ENCODE data around the gene SBSN.
A peak's percentile ranks its signal among the peaks of the same experiment; 100 is the strongest.

SBSN gene, protein sequence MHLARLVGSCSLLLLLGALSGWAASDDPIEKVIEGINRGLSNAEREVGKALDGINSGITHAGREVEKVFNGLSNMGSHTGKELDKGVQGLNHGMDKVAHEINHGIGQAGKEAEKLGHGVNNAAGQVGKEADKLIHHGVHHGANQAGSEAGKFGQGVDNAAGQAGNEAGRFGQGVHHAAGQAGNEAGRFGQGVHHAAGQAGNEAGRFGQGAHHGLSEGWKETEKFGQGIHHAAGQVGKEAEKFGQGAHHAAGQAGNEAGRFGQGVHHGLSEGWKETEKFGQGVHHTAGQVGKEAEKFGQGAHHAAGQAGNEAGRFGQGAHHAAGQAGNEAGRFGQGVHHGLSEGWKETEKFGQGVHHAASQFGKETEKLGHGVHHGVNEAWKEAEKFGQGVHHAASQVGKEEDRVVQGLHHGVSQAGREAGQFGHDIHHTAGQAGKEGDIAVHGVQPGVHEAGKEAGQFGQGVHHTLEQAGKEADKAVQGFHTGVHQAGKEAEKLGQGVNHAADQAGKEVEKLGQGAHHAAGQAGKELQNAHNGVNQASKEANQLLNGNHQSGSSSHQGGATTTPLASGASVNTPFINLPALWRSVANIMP

DNA sequence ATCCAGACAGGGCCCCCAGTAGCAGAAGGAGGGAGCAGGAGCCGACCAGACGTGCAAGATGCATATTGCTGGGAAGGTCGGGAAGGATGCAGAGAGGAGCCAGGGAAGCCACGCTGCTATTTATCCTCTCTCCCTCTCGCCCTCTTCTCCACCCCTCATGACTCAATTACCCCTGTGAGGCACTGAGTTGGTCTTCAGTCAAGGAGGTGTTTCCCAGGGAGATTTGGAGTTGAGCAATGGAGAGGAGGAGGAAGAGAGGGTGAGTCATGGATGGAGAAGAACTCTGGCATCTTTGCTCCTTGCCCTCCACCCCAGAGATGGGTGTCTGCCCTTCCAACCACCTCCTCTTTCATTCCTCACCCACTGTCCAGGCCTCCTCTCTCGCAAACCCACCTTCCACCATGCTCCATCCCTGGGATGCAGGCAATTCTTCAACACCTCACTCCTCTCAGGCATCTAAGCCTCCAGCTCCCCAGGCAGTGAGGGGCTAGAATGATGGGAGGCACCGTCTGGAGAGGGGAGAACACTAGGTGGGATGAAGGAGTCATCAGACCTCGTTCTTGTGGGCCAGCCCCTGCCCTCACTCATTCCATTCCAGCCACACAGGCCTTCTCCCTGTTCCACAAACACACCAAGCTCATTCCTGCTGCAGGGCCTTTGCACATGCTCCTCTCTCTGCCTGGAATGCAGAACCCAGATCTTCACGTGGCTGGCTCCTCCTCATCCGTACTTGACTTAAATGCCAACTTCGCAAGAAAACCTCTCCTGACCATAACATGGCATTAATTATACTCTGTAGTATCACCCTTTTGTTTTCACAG, at the start of gene SBSN:
TSS of gene SBSN (minus strand) at position 94 of the 821 bp plus-strand sequence. CDS start at position 64, 30 bp downstream.
- FAIRE-seq, result no peak

DNA sequence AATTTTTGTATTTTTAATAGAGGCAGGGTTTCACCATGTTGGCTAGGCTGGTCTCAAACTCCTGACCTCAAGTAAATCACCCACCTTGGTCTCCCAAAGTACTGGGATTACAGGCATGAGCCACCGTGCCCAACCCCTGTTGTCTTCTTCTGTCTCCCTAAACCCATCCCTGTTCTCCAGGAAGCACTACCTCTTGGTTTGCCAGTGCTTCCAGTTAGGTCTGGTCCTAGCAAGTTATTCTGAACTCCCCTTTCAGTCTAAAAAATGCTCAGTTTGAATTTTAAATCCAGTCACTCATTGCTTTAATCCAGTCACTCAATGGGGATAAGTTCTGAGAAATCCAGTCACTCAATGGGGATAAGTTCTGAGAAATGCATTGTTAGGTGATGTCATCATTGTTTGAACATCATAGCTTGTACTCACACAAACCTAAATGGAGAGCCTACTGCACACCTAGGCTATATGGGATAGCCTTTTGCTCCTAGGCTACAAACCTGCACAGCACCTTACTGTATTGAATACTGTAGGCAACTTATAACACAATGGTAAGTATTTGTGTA, 43.4 kb upstream of the SBSN start:
- no peak for FAIRE-seq

DNA sequence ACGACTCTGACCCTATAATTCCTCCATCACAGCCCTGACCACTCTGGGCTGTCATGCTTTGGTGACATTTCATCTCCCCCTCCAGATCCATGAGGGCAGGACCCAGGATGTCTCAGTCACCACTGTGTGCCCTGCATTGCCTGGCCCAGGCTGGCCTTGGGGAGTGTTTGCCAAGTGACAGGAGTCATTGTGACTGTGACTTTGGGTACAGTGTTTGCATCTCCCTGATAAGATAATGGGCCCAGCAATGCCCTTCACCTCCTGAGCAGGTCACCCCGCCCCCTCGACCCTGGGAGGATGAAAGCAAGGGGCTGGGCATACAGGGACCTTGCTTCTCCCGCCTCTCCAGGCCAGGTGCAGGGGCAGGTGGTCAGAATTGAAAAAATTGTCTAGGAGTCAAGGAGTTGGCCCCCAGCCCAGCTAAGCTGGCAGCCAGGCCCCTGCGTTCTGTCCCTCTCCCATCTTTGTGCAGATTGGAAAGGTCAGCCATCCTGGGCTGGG, 41.2 kb upstream of the SBSN start:
- no peak for FAIRE-seq

DNA sequence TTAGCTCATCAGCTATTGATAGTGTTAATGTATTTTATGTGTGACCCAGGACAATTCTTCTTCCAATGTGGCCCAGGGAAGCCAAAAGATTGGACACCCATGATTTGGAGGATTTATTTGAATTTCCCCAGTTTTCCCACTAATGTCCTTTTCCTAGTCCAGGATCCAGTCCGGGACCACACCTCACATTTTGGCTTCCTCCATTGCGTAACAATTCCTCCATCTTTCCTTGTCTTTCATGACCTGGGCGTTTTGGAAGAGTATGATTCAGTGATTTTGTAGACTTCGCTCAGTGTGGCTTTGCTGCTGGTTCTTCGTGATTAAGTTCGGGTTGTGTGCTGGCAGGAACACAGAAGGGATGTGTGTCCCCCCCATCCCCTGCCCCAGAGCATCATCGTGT, 38.6 kb upstream of the SBSN start:
- no peak for FAIRE-seq

DNA sequence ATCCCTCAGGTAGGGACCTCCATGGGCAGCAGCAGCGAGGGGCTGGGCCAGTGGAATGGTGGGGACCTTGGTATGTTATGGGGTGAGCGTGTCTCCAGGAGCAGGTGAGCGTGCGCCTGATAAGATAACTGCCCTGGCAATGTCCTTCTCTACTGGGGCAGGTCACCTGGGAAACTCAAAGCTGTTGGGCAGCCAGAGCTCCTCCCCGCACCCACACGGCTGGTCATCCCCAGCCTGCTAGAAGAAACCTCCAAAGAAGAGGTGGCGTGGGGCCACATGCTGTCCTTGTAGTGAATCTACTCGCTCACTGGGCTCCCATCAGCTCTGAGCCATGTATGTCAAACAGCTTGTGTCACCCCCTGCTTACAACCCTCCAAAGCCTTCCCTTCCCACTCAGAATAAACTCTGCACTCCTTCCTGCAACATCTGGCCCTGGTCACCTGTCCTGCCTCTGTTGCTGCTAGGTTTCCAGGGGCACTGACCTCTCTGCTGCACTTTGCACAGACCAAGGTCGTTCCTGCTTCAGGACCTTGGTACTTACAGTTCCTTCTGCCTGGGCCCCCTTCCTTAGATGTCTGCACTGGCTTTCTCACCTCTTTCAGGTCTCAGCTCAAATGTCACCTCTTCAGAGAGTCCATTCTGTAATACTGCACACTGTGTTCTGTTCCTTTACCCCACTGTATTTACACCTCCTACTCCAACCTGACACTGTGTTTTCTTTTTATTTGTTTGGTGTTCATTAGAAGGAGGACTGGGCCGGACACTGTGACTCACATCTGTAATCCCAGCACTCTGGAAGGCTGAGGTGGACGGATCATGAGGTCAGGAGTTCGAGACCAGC, 37.1 kb upstream of the SBSN start:
- FAIRE-seq, result no peak

DNA sequence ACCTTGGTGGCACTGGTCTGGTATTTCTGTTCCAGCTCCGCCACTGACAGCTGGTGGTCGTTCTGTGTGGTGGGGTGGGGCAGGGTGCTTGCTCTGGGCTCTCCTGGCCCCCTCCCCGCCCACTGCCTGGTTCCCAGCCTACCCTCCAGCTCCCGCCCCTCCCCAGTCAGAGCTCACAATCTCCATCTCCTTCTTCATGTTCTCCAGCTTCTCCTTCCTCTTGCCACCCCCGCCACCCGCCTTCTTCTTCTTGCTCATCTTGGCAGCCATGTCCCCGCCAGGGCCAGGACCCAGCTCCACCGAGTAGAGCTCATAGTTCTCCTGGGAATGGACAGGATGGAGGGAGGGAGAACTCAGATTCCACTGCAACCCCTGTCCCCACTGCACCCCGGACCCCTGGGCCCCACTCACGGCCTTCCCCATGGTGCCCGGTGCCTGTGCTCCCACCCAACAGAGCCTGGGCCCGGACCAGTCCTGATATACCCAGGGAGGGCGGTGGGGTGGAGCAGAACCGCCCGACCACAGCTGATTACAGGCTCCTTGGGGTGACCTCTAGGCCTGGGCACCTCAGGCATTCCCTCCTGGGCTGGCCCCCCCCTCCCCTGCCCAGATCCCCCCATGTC, 35.2 kb upstream of the SBSN start, which contains the start of gene ATP4A:
TSS of gene ATP4A (minus strand) at position 452 of the 623 bp plus-strand sequence. CDS start at position 423, 29 bp downstream.
- FAIRE-seq, result no peak

DNA sequence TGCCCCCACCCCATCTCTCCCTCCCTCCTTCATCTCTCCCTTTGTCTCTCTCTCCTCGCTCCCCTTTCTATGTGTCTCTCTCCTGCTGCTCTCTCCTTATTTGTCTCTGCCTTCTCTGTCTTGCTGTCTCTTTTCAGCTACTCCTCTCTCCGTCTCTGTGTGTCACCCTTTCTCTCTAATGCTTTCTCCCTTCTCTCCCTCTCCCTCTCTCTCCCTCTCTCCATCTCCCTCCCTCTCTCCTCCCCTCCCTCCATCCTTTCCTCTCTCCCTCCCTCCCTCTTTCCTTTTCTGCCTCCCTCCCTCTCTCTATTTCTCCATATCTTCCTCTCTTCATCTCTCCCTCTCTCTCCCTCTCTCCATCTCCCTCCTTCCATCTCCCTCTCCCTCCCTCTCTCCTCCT, 34.7 kb upstream of the SBSN start:
- no peak for FAIRE-seq

DNA sequence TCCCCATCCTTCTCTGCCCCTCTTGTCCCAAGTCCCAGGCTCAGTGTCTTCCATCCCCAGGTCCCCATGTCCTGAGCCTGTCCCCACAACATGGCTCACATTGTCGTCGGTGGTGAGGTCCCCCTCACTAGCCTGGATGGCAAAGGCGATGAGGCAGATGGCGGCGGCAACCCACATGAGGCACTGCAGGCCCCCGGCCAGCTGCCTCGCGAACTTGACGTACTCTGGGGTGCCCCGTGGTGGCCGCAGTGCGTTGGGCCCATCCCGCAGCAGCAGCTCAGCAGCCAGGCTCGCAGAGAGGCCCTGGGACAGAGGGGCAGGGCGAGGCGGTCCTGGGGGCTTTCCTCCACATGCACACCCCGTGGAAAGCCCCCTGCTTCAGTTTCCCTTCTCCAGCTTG, 34.2 kb upstream of the SBSN start:
- FAIRE-seq, result no peak

DNA sequence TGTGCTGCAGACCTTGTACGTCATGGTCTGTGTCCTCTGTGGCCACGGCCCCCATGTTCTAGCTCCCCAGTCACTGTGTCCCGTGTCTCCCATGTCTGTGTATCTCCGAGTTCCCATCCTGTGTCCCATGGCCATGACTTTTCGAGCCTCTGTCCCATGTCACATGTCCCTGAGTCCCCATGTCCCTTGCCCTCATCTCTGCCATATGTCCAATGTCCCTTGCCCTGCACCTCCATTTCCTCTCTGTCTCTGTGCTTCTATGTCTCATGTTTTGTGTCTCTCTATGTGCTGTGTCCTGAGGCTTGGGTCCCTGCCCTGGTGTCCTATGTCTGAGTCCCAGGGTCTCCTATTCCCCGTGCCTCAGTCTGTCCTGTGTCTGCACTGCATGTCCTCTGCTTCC, 33.3 kb upstream of the SBSN start:
- FAIRE-seq, result no peak

DNA sequence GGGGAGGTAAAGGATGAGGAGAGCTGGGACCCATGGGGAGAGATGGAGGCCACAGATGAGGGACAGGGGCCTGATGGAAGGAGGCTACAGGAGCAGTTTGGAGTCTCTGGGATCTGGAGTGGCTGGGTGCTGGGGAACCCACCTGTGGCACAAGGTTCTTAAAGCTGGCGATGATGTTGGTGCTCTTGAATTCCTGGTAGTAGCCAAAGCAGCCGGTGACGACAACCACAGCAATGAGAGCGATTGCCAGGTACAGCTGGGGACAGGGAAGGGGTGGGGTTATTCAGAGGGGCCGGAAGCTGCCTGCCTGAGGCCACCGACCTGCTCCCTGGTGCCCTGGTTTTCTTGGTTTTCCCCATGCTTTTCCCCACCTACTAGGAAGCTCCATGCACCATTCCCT, 32.6 kb upstream of the SBSN start:
- FAIRE-seq, result no peak

DNA sequence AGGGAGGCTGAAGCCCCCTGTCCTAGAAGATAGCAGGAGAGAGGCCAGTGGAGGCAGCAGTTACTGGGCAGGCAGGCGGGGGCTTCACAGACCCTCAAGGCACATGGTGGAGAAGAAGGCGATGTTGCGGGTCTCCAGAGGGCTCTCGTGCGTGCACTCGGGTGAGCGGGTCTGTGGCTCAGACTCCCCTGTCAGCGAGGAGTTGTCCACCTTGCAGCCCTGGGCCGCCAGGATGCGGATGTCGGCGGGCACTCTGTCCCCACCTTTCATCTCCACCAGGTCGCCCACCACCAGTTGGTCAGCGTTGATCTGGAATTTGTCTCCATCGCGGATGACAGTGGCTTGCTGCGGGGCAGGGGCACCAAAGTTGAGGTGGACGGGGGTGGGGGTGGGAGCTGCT, 32.2 kb upstream of the SBSN start:
- FAIRE-seq, result no peak

DNA sequence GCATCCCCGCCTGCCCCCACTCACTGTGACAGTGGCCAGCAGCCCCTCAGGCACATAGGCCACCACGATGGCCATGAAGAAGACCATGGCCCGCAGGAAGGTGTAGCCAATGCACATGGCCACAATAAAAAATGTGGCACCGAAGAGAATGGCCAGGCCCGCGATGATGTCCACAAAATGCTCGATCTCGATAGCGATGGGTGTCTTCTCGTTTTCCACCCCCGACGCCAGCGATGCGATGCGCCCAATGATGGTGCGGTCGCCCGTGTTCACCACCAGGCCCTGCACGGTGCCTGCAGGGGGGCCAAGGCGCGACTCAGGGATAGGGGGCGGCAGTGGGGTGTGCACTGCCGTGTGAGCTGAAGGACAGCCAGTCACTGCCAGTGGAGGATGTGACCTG, 31.7 kb upstream of the SBSN start:
- FAIRE-seq, result no peak

DNA sequence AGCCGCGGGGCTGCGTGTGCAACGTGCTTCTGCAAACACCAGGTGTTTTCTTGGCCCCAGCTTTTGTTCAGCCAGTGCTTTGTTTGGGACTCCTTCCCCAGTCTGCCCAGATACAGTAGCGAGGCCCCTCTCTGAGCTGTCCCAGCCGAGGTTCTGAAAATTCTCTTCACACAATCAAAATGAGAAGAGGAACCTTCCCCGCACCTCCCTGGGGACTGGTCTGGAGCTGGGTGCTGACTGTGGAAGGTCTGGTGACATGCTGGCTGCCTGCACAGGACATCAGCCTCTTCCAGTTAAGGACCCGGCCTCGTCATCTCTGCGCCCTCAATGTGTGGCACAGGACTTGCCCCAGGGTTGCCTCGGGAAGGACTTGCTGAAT, 31.2 kb upstream of the SBSN start:
- FAIRE-seq, result no peak

DNA sequence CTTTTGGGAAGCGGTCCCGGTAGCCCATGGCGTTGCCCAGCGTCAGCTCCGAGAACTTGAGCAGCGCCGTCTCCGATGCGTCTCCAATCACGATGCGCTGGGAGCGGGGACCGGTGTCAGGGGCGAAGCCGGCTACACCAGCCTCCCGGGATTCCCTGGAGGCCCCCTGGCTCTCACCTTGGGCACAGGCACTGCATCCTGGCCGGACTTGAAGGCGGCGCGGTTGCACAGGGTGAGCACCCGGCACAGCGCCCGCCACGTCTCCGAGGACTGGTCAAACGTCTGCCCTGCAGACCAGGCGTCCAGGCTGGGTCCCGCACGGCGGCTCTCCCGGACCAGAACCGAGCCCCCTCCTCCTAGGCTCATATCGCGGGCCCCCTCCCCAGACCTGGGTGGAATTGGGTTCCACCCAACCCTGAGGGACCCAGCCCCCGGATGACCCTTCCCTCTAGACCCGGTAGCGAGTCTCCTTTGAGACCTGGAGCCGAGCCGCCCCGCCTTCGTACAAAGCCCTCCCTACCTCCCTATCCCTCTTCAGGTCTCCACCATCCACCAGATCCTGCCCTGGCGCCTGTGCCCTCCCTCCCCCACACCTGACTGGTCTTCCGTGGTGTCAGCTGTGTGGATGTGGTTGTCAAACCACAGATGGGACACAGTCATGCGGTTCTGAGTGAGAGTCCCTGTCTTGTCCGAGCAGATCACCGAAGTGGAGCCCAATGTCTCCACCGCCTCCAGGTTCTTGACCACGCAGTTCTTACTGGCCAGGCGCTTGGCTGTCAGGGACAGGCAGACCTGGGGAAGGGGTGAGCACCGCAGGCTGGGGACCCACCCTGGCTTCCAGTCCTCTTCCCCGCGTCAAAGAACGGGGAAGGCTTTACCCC, 30.5 kb upstream of the SBSN start:
- FAIRE-seq, result no peak

DNA sequence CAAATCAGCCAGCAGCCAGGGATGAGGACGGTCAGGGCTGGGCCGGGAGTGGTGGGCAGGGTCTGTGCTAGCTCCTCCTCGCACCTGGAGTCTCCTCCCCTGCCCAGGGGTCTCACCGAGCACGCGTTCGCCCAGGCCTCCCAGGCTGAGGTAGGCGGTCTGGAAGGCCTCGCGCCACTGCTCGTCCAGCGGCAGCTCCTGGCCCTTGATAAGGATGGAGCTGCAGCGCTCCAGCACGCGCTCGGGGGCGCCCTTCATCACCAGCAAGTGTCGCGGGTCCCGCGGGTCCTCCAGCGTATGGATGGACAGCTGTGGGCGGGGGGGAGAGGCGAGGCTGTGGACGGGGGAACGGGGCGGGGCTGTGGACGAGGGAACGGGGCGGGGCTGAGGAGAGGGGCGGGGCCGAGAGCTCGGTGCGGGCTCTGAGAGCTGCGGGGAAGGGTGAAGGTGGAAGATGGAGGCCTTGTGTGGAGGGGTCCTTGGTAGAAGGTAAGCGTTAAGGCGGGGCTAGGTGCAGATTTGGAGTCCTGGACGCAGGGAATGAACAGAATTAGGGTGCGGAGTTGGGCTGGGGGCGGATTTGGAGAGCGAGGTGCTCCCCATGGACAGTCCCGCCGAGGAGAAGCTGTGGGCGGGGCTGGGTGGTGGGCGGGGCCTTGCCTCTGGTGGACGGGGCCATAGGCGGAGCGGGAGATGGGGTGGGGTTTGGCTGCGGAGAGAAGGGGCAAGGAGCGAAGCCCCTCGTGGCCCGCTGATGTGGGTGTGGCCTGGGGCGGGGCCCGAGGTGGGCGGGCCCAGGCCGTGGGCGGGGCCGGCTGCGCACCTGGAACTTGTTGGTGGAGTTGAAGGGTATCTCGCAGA, 29.7 kb upstream of the SBSN start:
- peak; percentile 50 for FAIRE-seq

DNA sequence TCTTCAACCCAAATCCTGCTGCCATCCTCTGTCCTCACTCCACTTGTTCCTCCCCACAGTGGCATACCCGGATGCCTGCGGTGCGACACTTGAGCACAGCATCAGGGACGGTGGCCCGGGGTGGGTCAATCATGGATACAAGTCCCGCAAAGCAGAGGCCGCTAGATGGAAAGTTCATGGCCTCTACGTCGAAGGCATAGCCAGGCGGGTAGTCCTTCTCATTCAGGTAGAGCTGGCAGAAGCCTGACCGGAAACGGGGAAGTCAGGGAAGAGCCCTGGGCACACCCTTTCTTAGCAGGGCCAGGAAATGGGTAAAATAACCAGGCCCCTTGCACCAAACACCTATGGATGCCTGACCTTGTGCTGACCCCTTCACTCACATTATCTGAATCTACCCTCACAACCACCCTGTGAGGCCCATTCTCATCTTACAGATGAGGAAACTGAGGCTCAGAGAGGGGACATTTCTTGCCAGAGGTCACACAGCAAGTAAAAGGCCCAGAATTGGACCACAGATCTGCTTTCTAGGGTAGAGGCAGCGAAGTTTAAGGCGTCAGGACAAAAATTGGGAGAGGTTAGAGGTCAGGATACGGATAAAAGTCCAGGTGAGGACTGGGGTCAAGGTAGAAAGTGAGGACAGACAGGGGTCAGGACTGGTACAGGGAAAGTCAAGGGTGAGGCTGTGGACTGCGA, 28.9 kb upstream of the SBSN start:
- FAIRE-seq, result no peak

DNA sequence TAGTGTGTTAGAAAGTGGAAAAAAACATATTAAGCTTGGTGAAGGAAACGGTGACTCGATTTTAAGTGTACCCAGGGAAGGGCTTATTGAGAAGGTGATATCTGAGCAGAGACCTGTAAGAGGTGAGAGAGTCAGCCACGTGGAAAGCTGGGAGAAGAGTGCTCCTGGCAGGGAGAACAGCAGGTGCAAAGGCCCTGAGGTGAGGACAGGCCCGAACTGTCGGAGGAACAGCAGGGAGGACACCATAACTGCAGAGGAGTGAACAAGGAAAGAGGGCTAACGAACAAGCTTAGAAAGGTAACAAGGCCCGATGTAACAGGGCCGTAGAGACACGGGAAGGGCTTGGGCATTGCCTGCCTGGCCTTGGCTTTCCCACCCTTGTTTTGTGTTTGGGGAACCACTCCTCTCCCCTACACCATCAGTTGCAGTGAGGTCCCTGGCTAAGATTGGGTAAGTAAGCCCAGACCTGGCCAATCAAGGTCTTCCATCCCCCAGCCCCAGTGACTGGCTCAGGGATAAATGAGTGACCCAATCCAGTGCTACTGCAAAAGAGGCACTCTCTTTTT, 28.0 kb upstream of the SBSN start:
- FAIRE-seq, result no peak

DNA sequence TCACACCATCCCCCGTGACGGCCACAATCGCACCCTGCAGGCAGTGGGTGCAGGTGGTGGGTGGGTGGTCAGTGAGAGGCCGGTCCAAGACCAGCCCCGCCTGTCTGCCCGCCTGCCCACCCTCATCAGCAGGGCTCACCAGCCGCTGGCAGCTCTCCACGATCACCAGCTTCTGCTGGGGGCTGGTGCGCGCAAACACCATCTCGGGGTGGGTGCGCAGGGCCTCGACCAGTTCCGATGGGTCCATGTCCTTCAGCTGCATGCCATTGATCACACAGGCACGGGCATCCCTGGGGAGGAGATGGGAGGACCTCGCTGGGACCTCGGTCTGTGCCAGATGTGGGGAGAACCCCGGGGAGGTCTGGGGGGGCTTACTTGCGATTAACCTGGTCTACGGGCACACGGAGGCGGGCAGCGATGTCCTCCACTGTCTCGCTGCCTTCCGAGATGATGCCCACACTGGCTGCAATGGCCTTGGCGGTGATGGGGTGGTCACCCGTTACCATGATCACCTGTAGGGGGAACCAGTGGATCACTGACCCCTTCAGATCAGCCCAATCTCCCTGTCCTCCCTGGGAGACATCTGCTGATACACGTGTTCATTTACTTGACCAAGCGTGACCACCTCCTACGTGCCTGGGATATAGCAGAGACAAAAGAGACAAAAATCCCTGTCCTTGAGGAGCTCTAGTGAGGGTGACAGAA, 27.3 kb upstream of the SBSN start:
- FAIRE-seq, result no peak
